HL-60/S4 (cell line): ENCODE results near the gene CROCC2.

Source experiments
- in situ Hi-C: fragments of 300-500 bp; cut with MboI; formaldehyde crosslinking; loops from 2 replicates; pipeline ENCODE4 v1.14.3; 2022; ENCODE audit warnings: low sequenced_read_pairs

CROCC2 gene

GRCh38 chr2:240906141-240906910, at the start of gene CROCC2:
Gene CROCC2, plus strand, starts transcription at chr2:240906336. Its CDS starts 178 bp downstream, at chr2:240906514.
- in situ Hi-C loops, result no loop called here

GRCh38 chr2:240857039-240858008, 48.8 kb upstream of the CROCC2 start:
- in situ Hi-C loops, result no loop called here

- in situ Hi-C loops, result no loop called here
Measured at GRCh38 chr2:240858321-240858720, 47.8 kb upstream of the CROCC2 start.

GRCh38 chr2:240858871-240859270, 47.3 kb upstream of the CROCC2 start:
- in situ Hi-C loops, result no loop called here

- in situ Hi-C loops, result no loop called here
Measured at GRCh38 chr2:240861547-240861946, 44.6 kb upstream of the CROCC2 start.

- in situ Hi-C loops, result no loop called here
Measured at GRCh38 chr2:240864475-240864874, 41.7 kb upstream of the CROCC2 start.

- in situ Hi-C loops, result no loop called here
Measured at GRCh38 chr2:240865391-240865790, 40.7 kb upstream of the CROCC2 start.

- in situ Hi-C loops, result no loop called here
Measured at GRCh38 chr2:240868286-240869108, 37.6 kb upstream of the CROCC2 start, which contains the start of gene AGXT. Gene AGXT, plus strand, starts transcription at chr2:240868824. Its CDS starts 42 bp downstream, at chr2:240868866.

- in situ Hi-C loops, result no loop called here
Measured at GRCh38 chr2:240869109-240869955, 36.8 kb upstream of the CROCC2 start.

- in situ Hi-C loops, result no loop called here
Measured at GRCh38 chr2:240869956-240870875, 35.9 kb upstream of the CROCC2 start.

- in situ Hi-C loops, result no loop called here
Measured at GRCh38 chr2:240871071-240871958, 34.8 kb upstream of the CROCC2 start.

- in situ Hi-C loops, result no loop called here
Measured at GRCh38 chr2:240872317-240873097, 33.6 kb upstream of the CROCC2 start.

- in situ Hi-C loops, result no loop called here
Measured at GRCh38 chr2:240873098-240873788, 32.9 kb upstream of the CROCC2 start.

- in situ Hi-C loops, result no loop called here
Measured at GRCh38 chr2:240873805-240874714, 32.1 kb upstream of the CROCC2 start.

- in situ Hi-C loops, result no loop called here
Measured at GRCh38 chr2:240874715-240875227, 31.4 kb upstream of the CROCC2 start.
